Small intestine (tissue), 16 donors: Measurements from ENCODE around the gene HACE1. TPM values are rescaled to one million over a fixed set of nuclear protein-coding genes. Genes with fewer than 3 reads are reported as not detected.
"Not testable (repeated sequence)": the region's sequence is repeated elsewhere in the genome, so short reads cannot be mapped to it uniquely, and the experiment has no call there.

Experiments
- DNase-seq, 2 donors: peaks; one replicate each; pipeline versions ENCODE4 v3.0.0 to v3.0.0-alpha.2; 2013
- FAIRE-seq: peaks from 2 replicates; lab custom pipeline; 2012; peaks lifted over from hg19 to GRCh38; lab: Jason Lieb, UNC
- H3K27ac ChIP-seq, 3 donors: one replicate each; pipeline ENCODE4 v1.5.1; 2013; ENCODE audit warnings: low read length in 2 of 3, mild to moderate bottlenecking in 2 of 3, control low read depth in 1 of 3, inconsistent platforms in 1 of 3, low read depth in 1 of 3, moderate library complexity in 1 of 3
- H3K27me3 ChIP-seq, 3 donors: one replicate each; pipeline ENCODE4 v1.6.1; 2013; ENCODE audit warnings: low read length in 3 of 3, inconsistent platforms in 1 of 3; ENCODE audit not compliant: control insufficient read depth in 3 of 3, insufficient read depth in 3 of 3
- H3K36me3 ChIP-seq, 3 donors: one replicate each; pipeline ENCODE4 v1.6.1; 2013; ENCODE audit warnings: low read length in 3 of 3, inconsistent platforms in 1 of 3, low read depth in 1 of 3, mild to moderate bottlenecking in 1 of 3, moderate library complexity in 1 of 3; ENCODE audit not compliant: control insufficient read depth in 3 of 3, insufficient read depth in 2 of 3
- H3K4me1 ChIP-seq, 3 donors: one replicate each; pipeline ENCODE4 v1.6.1; 2013; ENCODE audit warnings: low read length in 2 of 3, inconsistent platforms in 1 of 3, low read depth in 1 of 3, mild to moderate bottlenecking in 1 of 3, moderate library complexity in 1 of 3; ENCODE audit not compliant: control insufficient read depth in 3 of 3, insufficient read depth in 2 of 3
- H3K4me3 ChIP-seq, 3 donors: one replicate each; pipeline ENCODE4 v1.5.1; 2013; ENCODE audit warnings: low read length in 3 of 3, control low read depth in 1 of 3, inconsistent platforms in 1 of 3, low read depth in 1 of 3, mild to moderate bottlenecking in 1 of 3, moderate library complexity in 1 of 3
- H3K9me3 ChIP-seq, 2 donors: one replicate each; pipeline ENCODE4 v1.6.1; 2013; ENCODE audit warnings: low read depth in 1 of 2, low read length in 1 of 2; ENCODE audit not compliant: control insufficient read depth in 2 of 2, insufficient read depth in 1 of 2
- WGBS, 3 donors: extraction: QIAGEN DNeasy Blood & Tissue Kit; methylation state at CpG; one replicate each; pipeline ENCODE4 v1.1.7; 2013; 5-methylcytosine and 5-hydroxymethylcytosine counted together
- long read RNA-seq, 10 donors: transcript quantifications; one replicate each; lab custom pipeline, GENCODE V29; 2026
- polyA plus RNA-seq, 4 donors: library from polyadenylated mRNA; stranded (reverse) in 3 of 4; unstranded in 1 of 4; fragments of 200-250 nt in 3 of 4; fragments of 120-200 nt in 1 of 4; gene quantifications; one replicate each; pipeline versions ENCODE4 v1.2.1 to v1.2.3, GENCODE V29; 2013
- donor health status: healthy with polysubstance abuse.
- donor health status: control.
- donor health status: control.
- donor health status: Bipolar disorder and iron deficiency.
- donor health status: healthy.

The HACE1 gene
- 1 to 10 TPM; 4.0 to 9.4 (median 6.2) TPM for polyA plus RNA-seq
- long read RNA-seq, donor 1, full-length matches to known transcripts, result 1 of 1 reads
- long read RNA-seq, donor 1, partial matches to known transcripts, result 0 of 1 reads
- long read RNA-seq, donor 1, other reads (novel, unspliced or antisense), result 0 of 1 reads
- long read RNA-seq, donor 2, result 0 reads
- long read RNA-seq, donor 3, result 0 reads
- long read RNA-seq, donor 4, result 0 reads
- long read RNA-seq, donor 5, result 0 reads
- long read RNA-seq, donor 6, full-length matches to known transcripts, result 1 of 1 reads
- long read RNA-seq, donor 6, partial matches to known transcripts, result 0 of 1 reads
- long read RNA-seq, donor 6, other reads (novel, unspliced or antisense), result 0 of 1 reads
- long read RNA-seq, donor 7, result 0 reads
- long read RNA-seq, donor 8, partial matches to known transcripts, result 0 of 1 reads
- long read RNA-seq, donor 8, other reads (novel, unspliced or antisense), result 0 of 1 reads
- long read RNA-seq, donor 9, result 0 reads
- long read RNA-seq, donor 10, result 0 reads

- DNase-seq (peak; percentile 84 to 96), FAIRE-seq (no peak)
- Histone ChIP-seq H3K36me3 (no peaks in the 10 kb centered on the region), H3K27ac (peak within 1 kb of the TSS; percentile 38 to 83 (median 64)), H3K4me1 (peaks cover 0 to 2% (median 0%) of the 10 kb centered on the region in 3 donors), H3K27me3 (no peaks in the 10 kb centered on the region), H3K4me3 (peak within 1 kb of the TSS; percentile 73 to 99 (median 97)), H3K9me3 (no peaks in the 10 kb centered on the region)
- 1% methylated on average over 82 to 89 of the region's 89 CpGs for WGBS, 3 donors
Observed at GRCh38 chr6:104859225-104860146, at the start of gene HACE1. Gene HACE1, minus strand, starts transcription at chr6:104859919. Its CDS starts 277 bp downstream, at chr6:104859642.

- Histone ChIP-seq H3K4me3 (no peak overlapping the region), H3K4me1 (no peaks in the 10 kb centered on the region), H3K27me3 (peaks cover 0 to 5% (median 0%) of the 10 kb centered on the region in 3 donors), H3K9me3 (peaks cover 0 to 3% of the 10 kb centered on the region in 2 donors), H3K27ac (no peak overlapping the region), H3K36me3 (no peaks in the 10 kb centered on the region)
- DNase-seq (no peak), FAIRE-seq (no peak)
- 55 to 84% (median 64%) methylated on average over 2 of the region's 2 CpGs for WGBS, 3 donors
Observed at GRCh38 chr6:104908888-104909525, 49.3 kb upstream of the HACE1 start.

- Histone ChIP-seq H3K27me3 (peaks cover 0 to 5% (median 0%) of the 10 kb centered on the region in 3 donors), H3K9me3 (peaks cover 0 to 3% of the 10 kb centered on the region in 2 donors), H3K36me3 (no peaks in the 10 kb centered on the region), H3K4me1 (no peaks in the 10 kb centered on the region), H3K4me3 (no peak overlapping the region), H3K27ac (no peak overlapping the region)
- WGBS, 3 donors, result 84 to 87% (median 85%) methylated on average over 6 of the region's 6 CpGs
- FAIRE-seq, result no peak
- no peak for DNase-seq
Observed at GRCh38 chr6:104908031-104908887, 48.5 kb upstream of the HACE1 start.

DNA sequence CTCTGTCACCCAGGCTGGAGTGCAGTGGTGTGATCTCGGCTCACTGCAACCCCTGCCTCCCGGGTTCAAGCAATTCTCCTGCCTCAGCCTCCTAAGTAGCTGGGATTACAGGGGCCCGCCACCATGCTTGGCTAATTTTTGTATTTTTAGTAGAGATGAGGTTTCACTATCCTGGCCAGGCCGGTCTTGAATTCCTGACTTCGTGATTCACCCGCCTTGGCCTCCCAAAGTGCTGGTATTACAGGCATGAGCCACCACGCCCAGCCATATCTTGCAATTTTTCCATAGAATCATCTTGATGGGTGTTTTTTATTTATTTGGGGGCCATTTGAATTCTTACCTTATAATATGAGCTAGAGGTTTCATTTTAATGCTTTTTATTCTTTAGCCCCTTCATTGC is 39.2 kb upstream of the HACE1 start:
- not testable (repeated sequence) for H3K4me3 ChIP-seq, H3K4me1 ChIP-seq, H3K27ac ChIP-seq, FAIRE-seq, H3K27me3 ChIP-seq, DNase-seq, H3K9me3 ChIP-seq, H3K36me3 ChIP-seq
- WGBS, 3 donors, result 84 to 88% (median 84%) methylated on average over 7 of the region's 7 CpGs

DNA sequence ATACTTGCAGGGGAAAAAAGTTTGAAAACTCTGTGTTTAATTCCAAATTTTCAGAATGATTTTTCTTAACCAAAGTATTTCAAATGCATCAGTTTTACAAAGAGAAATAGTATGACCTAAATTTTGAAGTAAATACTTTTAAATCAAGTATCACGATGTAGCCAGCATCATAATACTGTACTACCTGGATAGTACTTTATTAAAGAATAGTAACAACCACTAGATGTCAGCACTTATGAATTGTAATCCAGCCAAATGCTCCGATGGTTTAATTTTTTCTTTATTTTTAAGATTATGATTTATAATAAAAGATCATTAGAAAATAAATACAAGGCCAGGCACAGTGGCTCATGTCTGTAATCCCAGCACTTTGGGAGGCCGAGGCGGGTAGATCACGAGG is 37.2 kb upstream of the HACE1 start:
- Histone ChIP-seq H3K36me3 (no peaks in the 10 kb centered on the region), H3K4me3 (no peak overlapping the region), H3K27me3 (peaks cover 0 to 3% (median 0%) of the 10 kb centered on the region in 3 donors), H3K27ac (no peak overlapping the region), H3K9me3 (no peaks in the 10 kb centered on the region), H3K4me1 (no peaks in the 10 kb centered on the region)
- 68 to 74% (median 70%) methylated on average over 5 of the region's 5 CpGs for whole genome bisulfite sequencing, 3 donors
- DNase-seq (no peak), FAIRE-seq (no peak)

GRCh38 chr6:104888066-104888465 is 28.3 kb upstream of the HACE1 start:
- 77 to 78% (median 78%) methylated on average over 3 of the region's 3 CpGs for WGBS, 3 donors
- H3K9me3 ChIP-seq, result peaks cover 0 to 14% of the 10 kb centered on the region in 2 donors
- no peaks in the 10 kb centered on the region for H3K4me1 ChIP-seq
- DNase-seq (no peak), FAIRE-seq (no peak)
- H3K36me3 ChIP-seq, result no peaks in the 10 kb centered on the region
- no peak overlapping the region for H3K4me3 ChIP-seq
- no peak overlapping the region for H3K27ac ChIP-seq
- H3K27me3 ChIP-seq, result peaks cover 0 to 9% (median 4%) of the 10 kb centered on the region in 3 donors

- FAIRE-seq (no peak), DNase-seq (peak; percentile 31 to 44)
- Histone ChIP-seq H3K27me3 (peaks cover 0 to 7% (median 4%) of the 10 kb centered on the region in 3 donors), H3K9me3 (peaks cover 0 to 14% of the 10 kb centered on the region in 2 donors), H3K4me3 (no peak overlapping the region), H3K4me1 (no peaks in the 10 kb centered on the region), H3K36me3 (no peaks in the 10 kb centered on the region), H3K27ac (no peak overlapping the region)
- 58 to 61% (median 61%) methylated on average over 7 of the region's 7 CpGs for WGBS, 3 donors
Observed at GRCh38 chr6:104887350-104887749, 27.6 kb upstream of the HACE1 start.
